Measurements from ENCODE around the gene CHRNA9.
"Not testable (repeated sequence)": the region's sequence is repeated elsewhere in the genome, so short reads cannot be mapped to it uniquely, and the experiment has no call there.

CHRNA9 gene

DNA sequence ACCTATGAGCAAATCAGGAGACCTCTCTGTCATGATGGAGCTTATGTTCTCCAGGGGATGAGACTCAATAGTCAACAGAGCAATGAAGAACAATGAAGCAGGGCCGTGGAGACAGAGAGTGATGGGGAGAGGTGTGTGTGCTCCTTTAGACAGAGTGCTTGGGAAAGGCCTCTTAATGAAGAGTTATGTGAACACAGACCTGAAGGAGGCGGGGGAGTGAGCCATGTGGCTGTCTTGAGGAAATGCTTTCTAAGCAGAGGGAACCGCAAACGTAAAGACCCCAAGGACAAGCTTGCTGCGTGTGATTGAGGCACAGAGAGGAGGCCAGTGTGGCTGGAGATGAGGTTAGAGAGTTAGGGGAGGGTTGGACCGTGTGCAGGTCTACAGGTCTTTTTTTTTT lies 53.1 kb downstream of the CHRNA9 start:
- H3K27ac ChIP-seq, result no peak overlapping the region
- TF ChIP-seq ZFX (IDR thresholded peaks at IDR 0.05; ENCODE audit: borderline replicate concordance), result no peak
- TF ChIP-seq, protein P1, sequence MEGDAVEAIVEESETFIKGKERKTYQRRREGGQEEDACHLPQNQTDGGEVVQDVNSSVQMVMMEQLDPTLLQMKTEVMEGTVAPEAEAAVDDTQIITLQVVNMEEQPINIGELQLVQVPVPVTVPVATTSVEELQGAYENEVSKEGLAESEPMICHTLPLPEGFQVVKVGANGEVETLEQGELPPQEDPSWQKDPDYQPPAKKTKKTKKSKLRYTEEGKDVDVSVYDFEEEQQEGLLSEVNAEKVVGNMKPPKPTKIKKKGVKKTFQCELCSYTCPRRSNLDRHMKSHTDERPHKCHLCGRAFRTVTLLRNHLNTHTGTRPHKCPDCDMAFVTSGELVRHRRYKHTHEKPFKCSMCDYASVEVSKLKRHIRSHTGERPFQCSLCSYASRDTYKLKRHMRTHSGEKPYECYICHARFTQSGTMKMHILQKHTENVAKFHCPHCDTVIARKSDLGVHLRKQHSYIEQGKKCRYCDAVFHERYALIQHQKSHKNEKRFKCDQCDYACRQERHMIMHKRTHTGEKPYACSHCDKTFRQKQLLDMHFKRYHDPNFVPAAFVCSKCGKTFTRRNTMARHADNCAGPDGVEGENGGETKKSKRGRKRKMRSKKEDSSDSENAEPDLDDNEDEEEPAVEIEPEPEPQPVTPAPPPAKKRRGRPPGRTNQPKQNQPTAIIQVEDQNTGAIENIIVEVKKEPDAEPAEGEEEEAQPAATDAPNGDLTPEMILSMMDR (IDR thresholded peaks at IDR 0.05), result no peak

DNA sequence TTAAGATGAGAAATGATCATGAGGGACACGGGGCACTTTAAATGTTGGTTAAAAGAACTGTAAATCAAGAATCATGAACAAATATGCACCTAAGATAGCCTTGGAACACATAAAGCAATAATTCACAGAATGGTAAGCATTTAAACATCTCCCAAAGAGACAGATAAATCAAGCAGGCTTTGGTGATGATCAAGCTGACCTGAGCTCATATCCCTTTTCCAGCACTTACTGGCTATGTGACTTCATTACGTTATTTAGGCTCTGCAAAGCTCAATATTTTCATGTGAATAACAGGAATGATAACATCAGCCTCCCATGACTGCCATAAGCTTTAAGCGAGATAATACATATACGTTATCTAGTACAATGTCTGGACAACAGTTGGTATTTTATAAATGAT lies 54.9 kb downstream of the CHRNA9 start:
- no peak for TF ChIP-seq ZFX (IDR thresholded peaks at IDR 0.05; ENCODE audit: borderline replicate concordance)
- TF ChIP-seq, protein P1 (IDR thresholded peaks at IDR 0.05), result no peak

DNA sequence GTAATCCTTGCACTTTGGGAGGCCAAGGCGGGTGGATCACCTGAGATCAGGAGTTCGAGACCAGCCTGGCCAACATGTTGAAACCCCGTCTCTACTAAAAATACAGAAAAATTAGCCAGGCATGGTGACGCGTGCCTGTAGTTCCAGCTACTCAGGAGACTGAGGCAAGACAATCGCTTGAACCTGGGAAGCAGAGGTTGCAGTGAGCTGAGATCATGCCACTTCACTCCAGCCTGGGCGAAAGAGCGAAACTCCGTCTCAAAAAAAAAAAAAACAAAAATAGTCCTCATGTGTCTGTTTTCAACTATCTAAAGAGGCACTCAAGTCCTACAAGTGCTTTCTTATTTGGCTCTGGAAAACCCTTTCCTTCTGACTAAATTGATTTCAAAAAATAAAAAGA lies 57.1 kb downstream of the CHRNA9 start:
- H3K27ac ChIP-seq, result not testable (repeated sequence)

More for the DNA sequence above, 54.9 kb downstream of the CHRNA9 start:
- no peak overlapping the region for H3K27ac ChIP-seq

DNA sequence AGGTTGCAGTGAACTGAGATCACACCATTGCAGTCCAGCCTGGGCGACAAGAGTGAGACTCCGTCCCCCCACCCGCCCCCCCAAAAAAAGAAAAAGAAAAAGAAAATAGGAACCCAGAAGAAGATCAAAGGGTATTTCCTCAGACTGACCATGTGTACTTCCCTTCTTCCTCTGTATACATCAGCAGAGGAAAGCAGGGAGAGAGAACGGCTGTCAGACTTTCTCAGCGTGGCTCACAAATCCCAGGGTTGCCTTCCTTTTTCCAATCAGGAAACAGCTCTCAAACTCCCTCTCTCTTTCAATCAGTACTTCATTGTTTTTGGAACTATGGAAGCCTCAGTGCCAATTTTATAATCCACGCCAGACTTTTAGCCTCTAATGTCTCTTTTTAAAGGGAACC lies 59.1 kb downstream of the CHRNA9 start:
- H3K27ac ChIP-seq, result no peak overlapping the region
- TF ChIP-seq, protein P1 (IDR thresholded peaks at IDR 0.05), result no peak
- no peak for TF ChIP-seq ZFX (IDR thresholded peaks at IDR 0.05; ENCODE audit: borderline replicate concordance)

DNA sequence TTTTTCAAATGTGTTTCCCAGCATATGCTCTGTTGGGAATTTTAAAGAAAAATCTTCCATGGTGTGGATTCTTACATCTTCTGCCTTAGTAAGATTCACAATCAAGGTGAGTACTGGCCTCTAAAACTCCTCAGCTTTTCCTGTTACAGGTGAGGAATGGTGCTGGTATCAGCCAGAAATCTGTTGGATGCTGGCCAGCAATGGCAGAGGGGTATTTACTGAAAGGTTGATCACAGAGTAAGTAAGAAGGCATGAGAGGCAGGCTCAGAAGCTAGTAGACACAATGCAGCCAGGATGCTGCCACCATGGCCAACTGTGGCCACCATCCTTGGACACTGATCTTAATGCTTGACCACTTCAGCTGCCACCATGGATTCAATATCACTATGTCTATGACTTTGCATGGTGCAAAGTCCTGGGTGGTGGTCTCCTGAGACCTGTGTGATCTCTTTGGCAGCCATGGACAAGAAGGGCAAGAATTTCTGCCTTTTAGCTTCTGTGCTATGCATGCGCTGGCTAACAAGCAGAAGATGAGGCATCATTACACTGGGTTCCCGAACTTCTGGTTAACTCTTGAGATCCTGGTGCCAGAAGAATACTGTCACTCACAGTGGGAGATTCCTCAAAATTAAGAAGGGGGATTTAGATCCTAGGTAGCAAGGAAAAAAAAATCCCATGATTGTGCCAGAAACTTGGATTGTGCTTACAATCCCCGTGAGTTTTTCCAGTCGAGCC lies 60.2 kb downstream of the CHRNA9 start:
- no peak for TF ChIP-seq ZFX (IDR thresholded peaks at IDR 0.05; ENCODE audit: borderline replicate concordance)
- TF ChIP-seq, protein P1 (IDR thresholded peaks at IDR 0.05), result no peak
- H3K27ac ChIP-seq, result peak overlapping the region; percentile 80

DNA sequence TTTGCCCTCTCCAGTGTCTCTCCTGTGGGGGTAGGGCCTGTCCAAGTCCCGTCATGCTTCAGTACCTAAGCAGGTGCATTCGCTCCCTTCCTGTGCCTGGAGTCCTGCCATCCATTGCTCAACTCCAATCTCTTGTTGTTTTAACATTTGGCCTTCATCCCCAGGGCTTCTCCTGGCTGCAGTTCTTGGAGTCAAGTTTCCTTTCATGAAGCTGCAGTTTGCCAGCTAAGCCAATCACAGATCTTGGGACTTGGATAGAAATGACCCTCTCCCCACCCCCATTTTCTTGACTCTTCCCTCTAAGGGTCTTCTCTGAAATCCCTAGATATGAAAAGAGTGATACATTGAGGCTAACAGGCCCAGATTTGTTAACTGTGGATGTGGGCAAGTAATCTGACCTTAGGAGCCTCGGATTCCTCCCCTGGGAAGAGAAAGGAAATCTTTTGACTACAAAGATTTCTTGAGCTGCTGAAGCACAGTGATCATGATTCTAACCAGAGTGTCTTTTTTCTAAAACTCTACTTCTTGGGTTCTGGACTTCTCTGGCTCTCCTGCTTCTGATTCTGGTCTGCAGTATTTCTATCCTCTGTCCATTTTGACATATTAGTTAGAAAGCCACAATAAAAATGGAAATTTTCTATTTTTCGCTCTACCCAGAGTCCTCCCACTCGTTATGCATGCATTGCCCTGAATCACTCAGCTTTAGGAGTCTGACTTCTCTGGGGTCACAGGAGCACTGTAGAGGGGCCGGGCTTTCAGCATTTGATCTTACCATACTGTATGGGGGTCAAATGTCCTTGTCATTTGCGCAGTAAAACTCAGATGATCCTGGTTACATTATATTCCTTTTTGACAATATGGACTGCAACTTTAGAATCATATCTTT lies 61.0 kb downstream of the CHRNA9 start:
- peak overlapping the region; percentile 80 for H3K27ac ChIP-seq
- TF ChIP-seq ZFX (IDR thresholded peaks at IDR 0.05; ENCODE audit: borderline replicate concordance), result no peak
- TF ChIP-seq, protein P1 (IDR thresholded peaks at IDR 0.05), result no peak

DNA sequence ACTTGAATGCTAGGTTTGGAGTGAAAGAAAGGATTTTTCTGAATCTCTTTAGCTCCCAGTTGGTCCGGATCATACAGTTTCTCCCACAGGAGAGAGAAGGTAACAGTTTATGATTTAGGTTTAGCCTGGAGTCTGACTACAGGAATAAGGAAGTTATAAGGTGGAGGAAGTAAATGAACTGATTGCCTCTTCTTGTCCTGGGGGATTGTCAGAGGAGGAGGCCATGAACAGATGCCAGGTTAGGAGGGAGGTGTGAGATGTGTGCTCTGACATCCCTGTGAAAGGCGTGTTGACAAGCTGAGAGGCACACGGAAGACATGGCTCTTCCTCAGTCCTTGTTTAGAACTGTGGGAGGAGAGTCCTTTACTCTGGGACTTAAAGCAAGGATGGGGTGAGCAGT lies 64.4 kb downstream of the CHRNA9 start:
- TF ChIP-seq ZFX (IDR thresholded peaks at IDR 0.05; ENCODE audit: borderline replicate concordance), result no peak
- TF ChIP-seq, protein P1 (IDR thresholded peaks at IDR 0.05), result no peak
- no peak overlapping the region for H3K27ac ChIP-seq

Measured in 22Rv1 (cell line).